Measurements from ENCODE around the gene RTP4. TPM values are rescaled to one million over a fixed set of nuclear protein-coding genes. Genes with fewer than 3 reads are reported as not detected.

The RTP4 gene
- total RNA-seq, 1 donor from 2014 or later = not detected

DNA sequence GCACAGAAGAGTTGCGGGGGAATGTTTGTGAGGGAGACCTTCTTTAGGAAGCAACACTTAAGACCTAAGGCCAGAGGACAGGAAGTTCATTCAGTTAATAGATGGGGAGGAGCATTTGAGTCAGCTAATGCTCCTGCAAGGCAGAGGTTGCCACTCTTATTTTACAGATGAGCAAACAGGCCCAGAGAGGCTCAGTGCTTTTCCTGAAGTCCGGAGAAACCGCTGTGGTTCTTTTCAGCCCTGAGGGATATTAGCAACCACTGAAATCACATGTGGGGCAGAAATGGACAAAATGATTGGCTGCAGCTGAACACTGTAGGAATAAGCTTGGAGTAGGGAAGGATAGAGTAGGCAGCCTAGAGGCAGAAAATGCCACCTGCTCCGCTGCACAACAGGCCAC is 33.3 kb upstream of the RTP4 start:
- Mint-ChIP-seq H3K4me1 (peaks cover 2% of the 10 kb centered on the region), H3K4me3 (no peak overlapping the region), H3K27me3 (ENCODE audit: insufficient read depth, low read depth) (peaks cover 3% of the 10 kb centered on the region), H3K27ac (no peak overlapping the region), H3K9me3 (no peaks in the 10 kb centered on the region), H3K36me3 (no peaks in the 10 kb centered on the region)
- Histone ChIP-seq H3K4me1 (peaks cover 9% of the 10 kb centered on the region), H3K4me3 (no peak overlapping the region), H3F3A (ENCODE audit: low read depth) (no peaks in the 10 kb centered on the region), H4K20me1 (ENCODE audit: low read depth) (no peaks in the 10 kb centered on the region), H3K4me2 (no peak overlapping the region), H3K36me3 (no peaks in the 10 kb centered on the region), H2AFZ (replicated peaks) (peak overlapping the region; percentile 57), H3K9me3 (ENCODE audit: low read depth) (no peaks in the 10 kb centered on the region), H3K9ac (no peak overlapping the region), H3K27me3 (no peaks in the 10 kb centered on the region), H3K27ac (no peak overlapping the region), H3K79me2 (ENCODE audit: low read depth) (no peaks in the 10 kb centered on the region)
- no peak for DNase-seq (ENCODE audit: low spot score)
- TF ChIP-seq EZH2 (IDR thresholded peaks at IDR 0.05) = no peak

DNA sequence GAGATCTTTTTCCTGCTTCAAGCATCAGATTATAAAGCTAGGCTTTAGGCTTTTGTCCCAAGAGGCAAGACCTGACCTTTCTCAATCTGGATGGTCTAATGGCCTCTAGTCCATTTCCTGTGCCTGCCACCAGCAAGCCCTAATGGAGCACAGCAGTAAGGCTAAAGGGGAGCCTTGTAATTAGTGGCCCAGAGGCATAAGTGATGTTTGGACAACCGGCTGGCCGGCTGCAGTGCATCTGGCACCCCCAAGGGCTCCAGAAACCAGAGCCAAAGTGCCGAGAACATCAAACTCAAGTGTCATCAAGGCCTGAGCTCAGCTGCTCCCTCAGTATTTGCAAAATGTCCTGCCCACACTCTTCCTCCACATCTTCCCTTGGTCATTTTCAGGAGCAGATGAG is 31.9 kb upstream of the RTP4 start:
- no peaks in the 10 kb centered on the region for H3K36me3 Mint-ChIP-seq
- no peak for TF ChIP-seq EZH2phosphoT487 (IDR thresholded peaks at IDR 0.05)
- TF ChIP-seq, protein P1, sequence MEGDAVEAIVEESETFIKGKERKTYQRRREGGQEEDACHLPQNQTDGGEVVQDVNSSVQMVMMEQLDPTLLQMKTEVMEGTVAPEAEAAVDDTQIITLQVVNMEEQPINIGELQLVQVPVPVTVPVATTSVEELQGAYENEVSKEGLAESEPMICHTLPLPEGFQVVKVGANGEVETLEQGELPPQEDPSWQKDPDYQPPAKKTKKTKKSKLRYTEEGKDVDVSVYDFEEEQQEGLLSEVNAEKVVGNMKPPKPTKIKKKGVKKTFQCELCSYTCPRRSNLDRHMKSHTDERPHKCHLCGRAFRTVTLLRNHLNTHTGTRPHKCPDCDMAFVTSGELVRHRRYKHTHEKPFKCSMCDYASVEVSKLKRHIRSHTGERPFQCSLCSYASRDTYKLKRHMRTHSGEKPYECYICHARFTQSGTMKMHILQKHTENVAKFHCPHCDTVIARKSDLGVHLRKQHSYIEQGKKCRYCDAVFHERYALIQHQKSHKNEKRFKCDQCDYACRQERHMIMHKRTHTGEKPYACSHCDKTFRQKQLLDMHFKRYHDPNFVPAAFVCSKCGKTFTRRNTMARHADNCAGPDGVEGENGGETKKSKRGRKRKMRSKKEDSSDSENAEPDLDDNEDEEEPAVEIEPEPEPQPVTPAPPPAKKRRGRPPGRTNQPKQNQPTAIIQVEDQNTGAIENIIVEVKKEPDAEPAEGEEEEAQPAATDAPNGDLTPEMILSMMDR (IDR thresholded peaks at IDR 0.05) = no peak
- no peak for TF ChIP-seq EZH2 (IDR thresholded peaks at IDR 0.05)
- H3F3A ChIP-seq (ENCODE audit: low read depth) = no peaks in the 10 kb centered on the region
- H3K4me1 ChIP-seq = peaks cover 9% of the 10 kb centered on the region
- no peaks in the 10 kb centered on the region for H4K20me1 ChIP-seq (ENCODE audit: low read depth)
- H3K4me1 Mint-ChIP-seq = peaks cover 2% of the 10 kb centered on the region
- no peak overlapping the region for H3K4me2 ChIP-seq
- no peak overlapping the region for H3K4me3 ChIP-seq
- peaks cover 5% of the 10 kb centered on the region for H3K27me3 Mint-ChIP-seq (ENCODE audit: insufficient read depth, low read depth)
- H3K9me3 Mint-ChIP-seq = no peaks in the 10 kb centered on the region
- H3K27ac Mint-ChIP-seq = no peak overlapping the region
- no peaks in the 10 kb centered on the region for H3K27me3 ChIP-seq
- no peak for DNase-seq (ENCODE audit: low spot score)
- H3K36me3 ChIP-seq = no peaks in the 10 kb centered on the region
- H3K9ac ChIP-seq = no peak overlapping the region
- H3K79me2 ChIP-seq (ENCODE audit: low read depth) = no peaks in the 10 kb centered on the region
- no peak overlapping the region for H3K4me3 Mint-ChIP-seq
- no peak overlapping the region for H2AFZ ChIP-seq (replicated peaks)
- H3K9me3 ChIP-seq (ENCODE audit: low read depth) = no peaks in the 10 kb centered on the region
- no peak overlapping the region for H3K27ac ChIP-seq

DNA sequence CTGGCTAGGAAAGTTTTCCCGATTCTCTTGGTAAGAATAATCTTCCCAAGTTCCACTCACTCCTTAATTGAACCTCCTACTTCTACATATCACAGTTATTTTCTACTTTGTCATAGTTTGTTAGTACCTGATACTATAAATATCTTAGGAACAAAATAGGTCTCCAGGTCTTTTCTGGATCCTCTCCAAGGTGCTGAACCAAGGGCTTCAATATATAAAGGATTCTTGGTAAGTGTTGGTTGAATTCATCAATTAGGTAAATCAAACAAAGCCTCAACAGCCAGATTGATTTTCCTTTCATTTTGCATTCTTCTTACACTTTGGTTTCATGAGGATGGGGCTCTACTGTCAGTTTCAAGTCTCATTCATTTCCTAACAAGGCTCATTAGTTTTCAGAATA is 27.6 kb upstream of the RTP4 start:
- Mint-ChIP-seq H3K4me3 (no peak overlapping the region), H3K4me1 (peaks cover 2% of the 10 kb centered on the region), H3K27ac (no peak overlapping the region), H3K9me3 (no peaks in the 10 kb centered on the region), H3K36me3 (no peaks in the 10 kb centered on the region), H3K27me3 (ENCODE audit: insufficient read depth, low read depth) (peaks cover 5% of the 10 kb centered on the region)
- no peaks in the 10 kb centered on the region for H3K79me2 ChIP-seq (ENCODE audit: low read depth)
- no peaks in the 10 kb centered on the region for H4K20me1 ChIP-seq (ENCODE audit: low read depth)
- H3K27me3 ChIP-seq = no peaks in the 10 kb centered on the region
- no peaks in the 10 kb centered on the region for H3K36me3 ChIP-seq
- H3F3A ChIP-seq (ENCODE audit: low read depth) = no peaks in the 10 kb centered on the region
- H3K4me3 ChIP-seq = no peak overlapping the region
- no peak overlapping the region for H3K4me2 ChIP-seq
- no peak overlapping the region for H3K27ac ChIP-seq
- no peaks in the 10 kb centered on the region for H3K9me3 ChIP-seq (ENCODE audit: low read depth)
- H3K9ac ChIP-seq = no peak overlapping the region
- H3K4me1 ChIP-seq = no peaks in the 10 kb centered on the region
- TF ChIP-seq EZH2phosphoT487 (IDR thresholded peaks at IDR 0.05) = no peak
- DNase-seq (ENCODE audit: low spot score) = no peak
- H2AFZ ChIP-seq (replicated peaks) = no peak overlapping the region

DNA sequence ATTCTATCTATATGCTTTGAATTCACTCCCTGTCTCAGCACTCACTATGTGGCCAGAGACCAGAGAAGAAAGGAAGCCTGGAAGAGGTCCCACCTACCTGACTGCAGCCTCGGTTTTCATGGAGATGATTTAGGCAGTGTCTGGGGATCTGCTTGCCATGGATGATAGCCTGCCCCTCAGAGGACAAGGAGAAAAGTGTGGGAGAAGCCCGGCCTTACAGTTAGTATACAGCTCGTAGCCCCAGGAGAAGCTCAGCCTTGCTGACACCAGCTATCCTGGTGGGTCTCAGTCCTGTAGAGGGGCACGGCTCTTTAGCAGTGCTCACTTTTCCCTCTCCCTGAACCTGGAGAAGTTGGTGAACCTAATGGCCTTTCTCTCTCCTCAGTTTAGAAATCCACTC is 25.9 kb upstream of the RTP4 start:
- Histone ChIP-seq H3K9ac (no peak overlapping the region), H2AFZ (replicated peaks) (no peak overlapping the region), H3K9me3 (ENCODE audit: low read depth) (no peaks in the 10 kb centered on the region), H3K4me3 (no peak overlapping the region), H3K27me3 (no peaks in the 10 kb centered on the region), H3F3A (ENCODE audit: low read depth) (no peaks in the 10 kb centered on the region), H3K4me2 (no peak overlapping the region), H4K20me1 (ENCODE audit: low read depth) (no peaks in the 10 kb centered on the region), H3K4me1 (no peaks in the 10 kb centered on the region), H3K36me3 (no peaks in the 10 kb centered on the region), H3K27ac (no peak overlapping the region), H3K79me2 (ENCODE audit: low read depth) (no peaks in the 10 kb centered on the region)
- Mint-ChIP-seq H3K9me3 (no peaks in the 10 kb centered on the region), H3K4me3 (no peak overlapping the region), H3K27me3 (ENCODE audit: insufficient read depth, low read depth) (peaks cover 2% of the 10 kb centered on the region), H3K27ac (no peak overlapping the region), H3K4me1 (peaks cover 2% of the 10 kb centered on the region), H3K36me3 (no peaks in the 10 kb centered on the region)
- TF ChIP-seq EZH2 (IDR thresholded peaks at IDR 0.05) = no peak
- no peak for TF ChIP-seq EZH2phosphoT487 (IDR thresholded peaks at IDR 0.05)
- TF ChIP-seq, protein P1 (IDR thresholded peaks at IDR 0.05) = no peak
- DNase-seq (ENCODE audit: low spot score) = no peak

Measured in neural progenitor cell (in vitro differentiated cells).